Activated CD4-positive, alpha-beta T cell treated with anti-CD3 and anti-CD28 coated beads, Interleukin-2, amount 50 U/mL, for 1 hour (primary cell): Measurements from ENCODE around the gene LUC7L2.
A peak's percentile ranks its signal among the peaks of the same experiment; 100 is the strongest.
"Not testable (repeated sequence)": the region's sequence is repeated elsewhere in the genome, so short reads cannot be mapped to it uniquely, and the experiment has no call there.

ENCODE experiments used
- DNase-seq: peaks from one replicate; pipeline ENCODE4 v3.0.0-alpha.2; 2020

Gene LUC7L2

DNA sequence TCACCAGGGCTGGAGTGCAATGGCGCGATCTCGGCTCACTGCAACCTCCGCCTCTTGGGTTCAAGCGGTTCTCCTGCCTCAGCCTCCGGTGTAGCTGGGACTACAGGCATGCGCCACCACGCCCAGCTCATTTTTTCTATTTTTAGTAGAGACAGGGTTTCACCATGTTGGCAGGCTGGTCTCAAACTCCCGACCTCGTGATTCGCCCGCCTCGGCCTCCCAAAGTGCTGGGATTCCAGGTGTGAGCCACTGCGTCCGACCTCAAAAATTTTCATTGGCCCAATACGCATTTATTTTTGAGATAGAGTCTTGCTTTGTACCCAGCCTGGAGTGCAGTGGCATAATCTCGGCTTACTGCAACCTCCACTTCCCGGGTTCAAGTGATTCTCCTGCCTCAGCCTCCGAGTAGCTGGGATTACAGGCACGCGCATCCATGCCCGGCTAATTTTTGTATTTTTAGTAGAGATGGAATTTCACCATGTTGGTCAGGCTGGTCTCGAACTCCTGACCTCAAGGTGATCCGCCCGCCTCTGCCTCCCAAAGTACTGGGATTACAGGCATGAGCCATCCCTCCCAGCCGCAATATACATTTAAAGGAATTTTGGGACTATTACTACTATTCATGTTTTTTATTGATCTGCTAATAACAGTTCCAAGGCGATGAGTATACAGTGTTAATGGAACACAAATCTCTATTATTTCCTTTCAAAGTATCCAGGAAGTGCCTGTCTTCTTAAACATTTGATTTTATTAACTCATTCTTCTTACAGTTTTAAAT is 1.8 kb upstream of the LUC7L2 start:
- DNase-seq = not testable (repeated sequence)

DNA sequence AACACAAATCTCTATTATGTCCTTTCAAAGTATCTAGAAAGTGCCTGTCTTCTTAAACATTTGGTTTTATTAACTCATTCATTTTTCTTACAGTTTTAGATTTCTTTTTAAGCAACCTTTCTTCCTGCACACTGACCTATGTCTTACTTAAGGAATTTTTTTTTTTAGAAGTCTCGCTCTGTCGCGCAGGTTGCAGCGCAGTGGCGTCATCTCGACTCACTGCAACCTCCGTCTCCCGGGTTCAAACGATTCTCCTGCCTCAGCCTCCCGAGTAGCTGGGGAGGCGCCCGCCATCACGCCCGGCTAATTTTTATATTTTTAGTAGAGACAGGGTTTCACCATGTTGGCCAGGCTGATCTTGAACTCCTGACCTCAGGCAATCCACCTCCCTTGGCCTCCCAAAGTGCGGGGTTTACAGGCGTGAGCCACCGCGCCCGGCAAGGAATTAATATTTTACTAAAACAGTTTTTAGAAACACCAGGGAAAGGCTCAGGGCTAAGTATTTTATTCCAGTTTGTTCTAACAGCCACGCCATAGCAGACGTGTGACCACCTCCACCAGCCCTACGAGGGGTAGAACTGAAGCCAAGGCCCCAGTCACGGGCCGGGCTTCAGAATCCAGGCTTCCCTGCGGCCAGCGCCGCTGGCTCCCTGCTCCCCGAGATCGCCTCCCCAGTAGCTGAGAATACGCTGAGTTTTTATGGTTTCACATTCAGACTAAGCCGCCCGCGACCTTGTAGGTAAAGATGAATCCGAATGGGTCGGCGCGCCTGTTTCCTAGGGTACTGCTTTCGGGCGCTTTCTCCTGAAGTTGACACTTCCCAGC is 941 bp upstream of the LUC7L2 start:
- peak; percentile 31 for DNase-seq

DNA sequence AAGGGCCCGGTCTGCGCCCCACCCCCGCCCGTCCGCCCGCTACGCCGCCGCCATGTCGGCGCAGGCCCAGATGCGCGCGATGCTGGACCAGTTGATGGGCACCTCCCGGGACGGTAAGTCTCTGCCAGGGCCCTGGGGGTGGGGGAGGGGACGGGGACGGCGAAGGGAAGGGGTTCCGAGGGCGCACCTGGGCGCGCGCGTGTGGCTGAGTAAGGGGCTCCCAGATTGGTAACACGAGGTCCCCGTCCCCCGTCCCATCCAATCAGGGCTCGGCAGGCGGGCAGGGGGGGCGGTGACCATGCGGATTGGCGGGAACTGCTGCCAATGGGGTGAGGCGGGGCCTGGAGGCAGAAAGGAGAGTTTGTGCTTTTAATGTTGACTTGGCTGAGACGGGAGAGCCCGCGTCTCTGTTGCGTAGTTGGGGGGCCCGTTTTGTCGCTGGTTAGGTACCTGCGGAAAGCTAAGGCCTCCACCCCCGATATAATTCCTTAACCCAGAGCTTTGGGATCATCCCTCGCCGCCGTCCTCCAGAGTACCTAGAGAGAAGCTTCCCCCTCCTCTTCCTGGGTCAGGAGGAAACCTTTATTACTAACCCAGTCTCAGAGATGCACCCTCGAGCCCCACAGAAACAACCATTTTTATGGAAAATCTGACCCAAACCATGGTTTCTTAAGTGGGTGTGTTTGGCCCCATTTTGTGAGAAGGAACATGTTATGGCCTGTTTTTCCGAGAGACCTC is 685 bp downstream of the LUC7L2 start:
- peak; percentile 98 for DNase-seq

DNA sequence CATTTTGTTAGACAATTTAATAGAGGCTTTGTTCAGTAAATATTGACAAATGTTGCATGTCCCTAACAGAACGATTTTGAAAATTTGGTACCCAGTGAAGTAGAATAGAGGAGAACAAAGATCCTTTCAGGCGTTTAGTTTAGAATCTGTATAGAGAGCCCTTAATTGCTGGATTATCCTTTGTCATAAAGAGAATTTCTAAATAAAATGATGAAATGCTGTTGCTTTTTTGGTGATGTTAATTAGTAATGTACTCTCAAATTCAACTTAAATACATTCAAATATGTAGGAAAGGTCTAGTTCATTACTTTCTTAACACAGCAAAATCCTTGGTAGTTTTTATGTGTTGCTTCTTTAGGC is 1.2 kb downstream of the LUC7L2 start:
- DNase-seq = no peak

DNA sequence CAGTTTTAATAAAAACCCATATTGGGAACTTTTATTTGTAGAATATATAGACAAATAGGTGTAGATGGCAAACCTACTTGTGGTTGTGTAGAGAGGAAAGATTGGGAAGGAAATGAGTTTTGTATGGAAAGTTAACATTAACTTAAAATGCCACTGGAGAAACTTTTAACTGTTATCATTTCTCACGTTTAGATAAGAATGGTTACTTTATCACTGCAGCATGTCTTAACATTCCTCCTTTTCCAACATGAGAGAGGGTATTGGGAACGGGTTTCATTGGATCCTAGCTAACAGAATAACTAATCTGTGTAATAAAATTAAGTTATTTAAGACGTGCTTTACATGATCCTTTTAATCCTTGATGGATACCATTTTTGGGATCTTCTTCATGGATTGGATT is 1.8 kb downstream of the LUC7L2 start:
- no peak for DNase-seq

DNA sequence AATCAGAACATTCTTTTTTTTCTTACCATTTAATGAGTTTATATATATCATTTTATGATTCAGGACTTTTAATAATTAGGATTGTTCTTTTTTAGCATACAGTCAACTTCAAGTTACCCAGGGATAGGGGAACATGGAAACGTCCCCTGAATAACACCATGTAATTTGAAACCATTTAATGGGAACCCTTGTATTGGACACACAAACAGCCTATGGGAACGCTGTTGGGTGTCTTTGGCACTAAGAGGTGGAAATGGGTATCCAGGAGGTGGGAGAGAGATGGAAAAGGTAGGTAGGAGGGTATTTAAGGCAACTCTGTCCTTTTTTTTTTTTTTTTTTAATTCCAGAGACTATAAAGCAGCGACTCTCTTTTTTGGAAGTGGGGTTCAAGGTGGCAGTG is 2.6 kb downstream of the LUC7L2 start:
- no peak for DNase-seq

DNA sequence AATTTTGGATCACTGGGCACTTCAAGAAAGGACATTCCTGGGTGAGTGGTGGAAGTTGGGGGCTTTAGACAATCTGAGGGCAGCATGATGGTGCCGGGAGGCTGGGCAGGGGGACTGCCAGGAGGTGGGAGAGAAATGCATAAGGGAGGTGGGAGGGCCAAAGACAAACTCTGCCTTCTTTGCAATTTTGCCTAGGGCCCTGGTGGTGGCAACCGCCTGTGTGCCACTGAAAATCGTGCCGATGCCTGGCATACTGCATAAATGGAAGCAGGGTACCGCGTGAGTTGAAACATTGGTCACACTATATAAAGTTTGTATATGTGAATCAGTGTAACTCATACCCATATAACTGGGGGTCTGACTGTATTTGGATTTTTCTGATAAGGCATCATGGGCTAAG is 3.3 kb downstream of the LUC7L2 start:
- no peak for DNase-seq

DNA sequence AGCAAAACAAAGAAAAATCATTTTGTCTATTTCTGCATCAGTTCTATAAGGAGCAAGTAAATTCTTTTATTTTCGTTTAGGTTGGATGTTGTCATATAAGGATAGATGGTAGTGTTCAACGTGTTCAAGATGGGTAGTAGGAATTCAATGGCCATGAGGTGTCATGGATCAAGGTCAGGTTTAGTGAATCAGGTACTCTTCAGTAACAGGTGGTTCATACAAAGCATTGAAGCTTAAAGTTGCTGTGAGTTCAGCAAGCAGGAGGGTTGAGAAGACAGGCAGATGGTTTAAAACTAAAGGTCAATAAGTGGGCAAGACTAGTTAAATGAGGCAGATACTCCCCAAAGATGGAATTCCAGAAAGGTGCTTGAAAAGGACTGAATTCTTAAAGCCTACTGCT is 5.6 kb downstream of the LUC7L2 start:
- no peak for DNase-seq

DNA sequence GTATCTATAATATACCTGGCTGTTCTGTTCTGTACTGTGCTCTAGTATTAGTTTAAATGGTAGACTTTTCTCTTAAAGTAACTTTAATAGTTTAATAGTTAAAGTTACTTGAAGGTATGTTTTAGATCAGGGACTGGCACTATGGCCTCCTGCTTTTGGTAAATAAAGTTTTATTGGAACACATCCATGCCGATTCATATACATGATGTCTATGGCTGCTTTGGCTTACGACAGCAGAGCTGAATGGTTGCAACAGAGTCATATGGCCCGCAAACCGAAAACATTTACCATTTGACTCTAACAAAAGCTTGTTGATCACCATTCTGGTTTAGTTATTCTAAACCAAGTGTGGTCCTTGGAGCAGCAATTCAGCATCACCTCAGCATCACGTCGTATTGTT is 6.7 kb downstream of the LUC7L2 start:
- DNase-seq = no peak

DNA sequence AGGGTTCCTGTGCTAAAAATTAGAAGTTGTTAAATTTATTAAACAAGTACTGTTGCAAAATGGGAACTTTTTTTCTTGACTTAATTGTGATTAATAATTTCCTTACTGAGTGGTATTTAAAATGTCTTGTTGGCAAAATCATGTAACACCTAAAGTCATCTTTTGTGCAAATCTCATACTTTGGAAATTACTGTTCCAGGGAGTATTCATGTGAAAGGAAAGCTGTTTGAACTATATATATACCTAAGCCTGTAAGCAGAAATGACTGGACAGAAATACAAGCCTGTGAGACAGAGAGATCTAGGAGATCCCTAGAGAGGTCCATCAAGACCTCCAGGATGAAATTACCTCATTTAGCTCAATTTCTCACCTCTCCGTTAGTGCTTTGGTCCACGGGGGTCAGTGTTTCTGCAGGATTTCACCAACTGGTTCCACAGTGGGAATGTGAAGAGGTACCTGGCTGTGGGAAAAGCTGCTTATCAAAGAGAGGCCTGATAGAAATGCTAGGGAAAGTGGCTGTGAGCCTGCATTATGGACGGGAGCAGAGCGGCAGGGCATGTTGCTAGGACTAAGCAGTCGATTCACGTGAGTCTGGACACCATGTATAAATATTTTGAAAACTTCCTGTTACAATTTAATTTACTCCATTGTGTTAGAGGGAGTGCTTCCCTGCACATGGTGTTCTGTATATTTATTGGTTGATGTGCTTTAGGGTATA is 7.9 kb downstream of the LUC7L2 start:
- DNase-seq = no peak

DNA sequence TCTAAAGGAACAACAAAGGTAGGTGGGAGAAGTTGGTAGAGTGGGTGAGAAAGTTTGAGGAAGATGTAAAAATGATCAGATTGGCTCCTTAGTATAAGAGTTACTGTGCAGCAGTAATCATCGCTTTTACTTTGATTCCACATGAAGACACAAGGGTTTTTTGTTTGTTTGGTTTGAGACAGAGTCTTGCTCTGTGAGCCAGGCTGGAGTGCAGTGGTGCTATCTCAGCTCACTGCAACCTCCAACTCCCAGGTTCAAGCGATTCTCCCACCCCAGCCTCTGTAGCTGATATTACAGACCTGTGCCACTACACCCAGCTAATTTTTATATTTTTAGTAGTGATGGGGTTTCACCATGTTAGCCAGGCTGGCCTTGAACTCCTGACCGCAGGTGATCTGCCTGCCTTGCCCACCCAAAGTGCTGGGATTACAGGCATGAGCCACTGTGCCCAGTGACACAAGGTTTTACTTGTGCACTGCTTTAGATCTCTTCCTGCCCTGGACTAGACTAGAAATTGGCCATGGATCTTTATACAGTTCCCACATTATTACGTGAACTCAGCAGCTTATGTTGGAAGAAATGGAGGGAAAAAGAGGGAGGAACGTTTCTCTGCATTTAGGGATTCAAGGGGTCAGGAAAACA is 10.7 kb downstream of the LUC7L2 start:
- no peak for DNase-seq

DNA sequence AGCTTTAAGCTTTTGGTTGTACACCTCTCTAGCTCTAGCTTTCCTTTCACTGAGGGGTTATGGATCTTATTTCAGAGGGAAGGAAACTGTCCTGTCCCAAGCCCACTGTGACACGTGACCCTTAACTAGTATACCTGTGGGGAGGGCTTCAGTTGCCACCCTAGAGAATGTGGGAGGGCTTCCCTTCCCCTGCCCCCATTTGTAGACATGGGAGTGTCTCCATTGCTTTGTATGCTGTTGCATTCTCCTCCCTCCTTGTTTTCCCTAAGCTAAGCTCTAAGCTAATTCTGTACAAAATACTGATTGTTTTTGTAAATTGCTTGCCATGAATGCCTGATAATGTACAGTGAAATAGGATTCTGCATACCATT is 11.2 kb downstream of the LUC7L2 start:
- no peak for DNase-seq

DNA sequence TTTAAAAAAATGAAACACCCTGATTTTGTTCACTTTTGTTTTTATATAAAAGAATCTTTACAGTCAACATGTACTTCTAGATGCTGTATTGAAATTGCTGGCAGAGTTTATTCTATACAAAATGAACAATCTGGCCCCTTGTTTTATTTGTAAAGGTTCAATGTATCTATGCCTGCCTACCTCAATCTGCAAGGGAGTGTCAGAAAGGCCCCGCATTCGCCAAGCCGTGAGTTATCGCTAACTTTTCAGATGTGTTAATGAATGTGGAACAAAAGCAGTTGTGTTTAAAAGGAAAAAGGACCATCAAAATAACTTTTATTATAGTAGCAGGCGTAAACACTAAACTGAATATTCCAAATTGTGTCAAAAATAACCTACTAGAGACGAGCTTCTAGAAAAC is 14.6 kb downstream of the LUC7L2 start:
- DNase-seq = no peak

DNA sequence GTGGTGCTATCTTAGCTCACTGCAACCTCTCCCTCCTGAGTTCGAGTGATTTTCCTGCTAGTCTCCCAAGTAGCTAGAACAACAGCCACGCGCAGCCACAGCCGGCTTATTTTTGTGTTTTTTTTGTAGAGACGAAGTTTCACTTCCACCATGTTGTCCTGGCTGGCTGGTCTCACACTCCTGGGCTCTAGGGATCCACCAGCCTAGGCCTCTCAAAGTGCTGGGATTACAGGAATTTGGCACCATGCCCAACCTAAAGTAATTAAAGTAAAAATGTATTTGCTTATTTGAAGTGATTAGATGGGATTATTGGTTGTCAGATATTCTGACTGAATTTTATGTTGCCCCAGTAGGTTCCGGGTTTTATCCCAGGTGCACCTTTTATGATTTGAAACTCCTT is 22.7 kb downstream of the LUC7L2 start:
- DNase-seq = no peak

DNA sequence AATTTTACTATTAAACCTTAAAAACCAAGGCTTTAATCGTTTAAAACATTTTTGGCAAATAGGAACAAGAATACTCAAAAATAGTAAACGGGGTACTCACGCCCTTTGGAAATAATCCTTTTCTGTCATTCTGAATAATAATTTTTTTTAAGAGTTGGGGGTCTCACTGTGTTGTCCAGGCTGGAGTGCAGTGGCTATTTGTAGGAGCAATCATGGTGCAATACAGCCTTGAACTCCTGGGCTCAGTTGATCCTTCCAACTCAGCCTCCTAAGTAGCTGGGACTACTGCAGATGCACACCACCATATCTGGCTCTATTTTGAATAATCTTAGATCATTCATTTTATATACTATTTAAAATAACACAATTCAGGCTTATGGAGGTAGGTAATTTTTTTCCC is 24.9 kb downstream of the LUC7L2 start:
- DNase-seq = no peak

DNA sequence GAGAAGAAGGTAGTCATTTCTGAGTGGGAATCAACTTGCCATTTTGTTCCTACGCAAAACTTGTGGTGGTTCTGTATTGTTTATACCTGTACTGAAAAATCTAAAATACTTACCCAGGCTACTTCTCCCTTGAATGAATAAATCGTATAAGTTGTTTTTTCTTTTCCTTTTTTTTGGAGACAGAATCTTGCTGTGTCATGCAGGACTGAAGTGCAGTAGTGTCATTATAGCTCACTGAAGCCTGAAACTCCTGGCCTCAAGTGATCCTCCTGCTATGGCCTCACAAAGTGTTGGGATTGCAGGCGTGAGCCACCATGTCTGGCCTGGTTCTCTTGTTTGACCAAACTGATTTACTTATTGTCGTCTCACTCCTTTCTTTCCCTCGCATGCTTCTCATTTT is 27.9 kb downstream of the LUC7L2 start:
- DNase-seq = no peak

DNA sequence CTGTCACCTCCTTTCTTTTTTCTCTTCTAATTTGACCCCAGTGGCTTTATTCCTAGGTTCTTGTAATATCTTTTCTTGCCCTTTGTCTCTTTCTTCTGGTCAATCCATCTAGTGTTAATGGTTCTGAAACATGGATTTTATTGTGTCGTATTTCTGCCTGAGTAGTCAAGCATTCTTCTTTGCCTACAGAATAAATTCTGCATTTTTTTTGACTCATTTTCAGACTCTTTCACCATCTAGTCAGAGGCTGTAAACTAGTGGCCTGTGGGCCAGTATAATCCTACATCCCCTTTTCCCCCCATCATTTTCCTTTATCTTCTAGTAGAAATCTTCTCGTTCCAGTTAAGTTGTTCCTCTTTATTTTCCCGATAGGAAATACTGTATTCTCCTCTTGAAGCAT is 29.4 kb downstream of the LUC7L2 start:
- no peak for DNase-seq

DNA sequence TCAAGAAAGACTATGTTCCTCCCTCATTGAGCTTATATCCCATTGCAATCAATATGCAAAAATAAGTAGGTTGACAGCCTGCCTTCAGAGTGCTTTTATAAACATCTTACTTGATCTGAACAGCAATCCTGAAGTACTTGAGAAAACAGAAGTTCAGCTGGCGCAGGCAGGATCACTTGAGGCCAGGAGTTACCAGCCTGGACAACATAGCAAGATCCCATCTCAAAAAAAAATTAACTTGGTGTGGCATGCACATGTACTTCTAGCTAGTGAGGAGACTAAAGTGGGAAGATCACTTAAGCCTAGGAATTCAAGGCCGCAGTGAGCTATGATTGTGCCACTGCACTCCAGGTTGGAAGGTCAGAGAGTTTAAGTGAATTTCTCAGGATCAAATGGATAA is 30.1 kb downstream of the LUC7L2 start:
- DNase-seq = no peak

DNA sequence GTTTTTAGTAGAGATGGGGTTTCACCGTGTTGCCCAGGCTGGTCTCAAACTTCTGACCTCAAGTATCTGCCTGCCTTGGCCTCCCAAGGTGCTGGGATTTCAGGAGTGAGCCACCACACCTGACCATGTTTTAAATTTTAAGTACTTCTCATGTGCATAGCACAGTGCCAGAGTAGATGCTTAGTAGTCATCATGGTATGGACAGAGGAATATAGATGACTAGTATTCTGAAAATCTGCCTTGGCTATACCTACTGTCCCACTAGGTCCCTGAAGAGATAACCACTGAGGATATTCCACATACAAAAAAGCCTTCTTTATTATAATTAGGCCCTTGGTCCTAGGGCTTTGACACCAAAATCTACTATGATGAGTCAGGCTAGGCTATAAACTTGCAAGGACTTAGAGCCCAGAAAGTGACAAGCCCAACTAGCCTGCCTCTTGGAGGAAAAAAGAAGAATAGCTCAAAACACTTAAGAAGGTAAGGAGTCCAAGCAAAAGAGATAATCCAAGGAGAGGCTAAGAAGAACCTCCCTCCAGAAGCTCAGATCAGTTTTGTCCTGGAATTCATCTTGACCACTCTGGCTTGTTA is 34.0 kb downstream of the LUC7L2 start:
- DNase-seq = no peak

DNA sequence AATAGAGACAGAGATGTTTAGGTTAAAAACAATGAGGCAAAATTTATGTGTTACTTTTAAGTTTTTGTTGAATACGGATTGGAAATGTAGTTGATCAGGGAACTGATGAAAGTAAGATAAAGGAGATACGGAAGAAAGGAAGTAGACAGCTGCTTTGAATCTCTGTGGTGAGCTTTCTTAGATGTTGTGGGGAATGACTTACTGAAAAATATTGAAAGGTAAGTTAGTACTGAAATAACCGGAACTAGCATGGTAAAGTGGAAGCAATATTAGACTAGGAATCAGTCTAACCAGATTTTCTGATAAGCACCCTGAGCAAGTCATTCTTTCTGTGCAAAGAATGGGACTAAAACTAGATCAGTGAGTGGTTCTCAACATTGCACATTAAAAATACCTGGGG is 34.8 kb downstream of the LUC7L2 start:
- DNase-seq = no peak

DNA sequence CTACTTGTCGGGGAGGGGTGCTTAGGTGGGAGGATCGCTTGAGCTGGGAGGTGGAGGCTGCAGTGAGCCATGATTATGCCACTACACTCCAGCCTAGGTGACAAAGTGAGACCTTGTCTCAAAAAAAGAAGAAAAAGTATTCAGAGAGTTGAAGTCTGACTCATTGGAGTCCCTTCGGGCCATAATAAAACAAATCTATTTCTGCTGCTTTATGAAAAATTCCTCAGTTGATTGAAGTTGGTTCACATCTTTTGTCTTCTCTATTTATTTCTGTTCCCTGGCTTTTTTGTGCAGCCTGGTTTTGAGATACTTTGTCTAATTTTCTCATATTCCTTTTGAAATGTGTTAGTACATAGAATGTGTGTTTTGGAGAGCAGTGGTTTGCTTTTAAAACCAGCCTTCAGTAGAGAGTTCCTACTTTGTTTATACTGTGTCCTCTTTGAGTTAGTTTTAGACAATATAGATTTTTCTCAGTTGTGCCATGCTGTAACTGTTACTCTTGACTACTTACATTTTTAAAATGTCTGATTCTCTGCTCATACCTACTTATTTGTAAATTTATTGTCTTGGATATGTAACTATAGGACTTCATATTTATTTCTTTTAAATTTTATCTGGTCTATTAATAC is 36.7 kb downstream of the LUC7L2 start:
- DNase-seq = no peak

DNA sequence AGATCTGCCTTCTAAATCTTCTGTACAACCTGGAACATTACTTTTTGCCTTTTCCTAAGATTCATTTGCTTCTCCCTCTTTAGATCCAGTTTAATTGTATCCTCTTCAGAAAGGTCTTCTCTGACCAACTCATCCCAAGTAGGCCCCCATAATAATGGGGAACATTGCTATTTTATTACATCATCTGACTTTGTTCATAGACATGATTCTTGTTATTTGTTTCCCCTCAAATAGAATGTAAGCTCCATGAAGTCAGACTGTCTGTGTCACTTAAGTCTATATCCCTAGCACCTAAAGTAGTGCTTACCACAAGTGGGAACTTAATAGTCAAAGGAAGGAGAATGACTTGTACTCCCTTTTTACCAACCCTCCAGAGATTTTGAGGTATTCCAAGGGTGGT is 37.5 kb downstream of the LUC7L2 start:
- no peak for DNase-seq
